Stomach smooth muscle (tissue), 2 donors: ENCODE measurements around the gene BPIFB2.

Source experiments
- H3K27ac ChIP-seq: one replicate; pipeline ENCODE4 v1.7.0; 2013; ENCODE audit warnings: mild to moderate bottlenecking, low read length, inconsistent platforms
- H3K27me3 ChIP-seq, 2 donors: one replicate each; pipeline ENCODE4 v1.7.0; 2013; ENCODE audit warnings: low read length in 2 of 2; ENCODE audit not compliant: insufficient read depth in 2 of 2, control insufficient read depth in 1 of 2
- H3K36me3 ChIP-seq, 2 donors: one replicate each; pipeline ENCODE4 v1.7.0; 2013; ENCODE audit warnings: low read length in 2 of 2; ENCODE audit not compliant: control insufficient read depth in 2 of 2, insufficient read depth in 2 of 2
- H3K4me1 ChIP-seq: one replicate; pipeline ENCODE4 v1.7.0; 2013; ENCODE audit warnings: low read length; ENCODE audit not compliant: control insufficient read depth, insufficient read depth
- H3K4me3 ChIP-seq, 2 donors: one replicate each; pipeline ENCODE4 v1.7.0; 2013; ENCODE audit warnings: low read length in 2 of 2
- H3K9ac ChIP-seq, 2 donors: one replicate each; pipeline ENCODE4 v1.7.0; 2013; ENCODE audit warnings: low read length in 2 of 2, mild to moderate bottlenecking in 1 of 2
- H3K9me3 ChIP-seq, 2 donors: one replicate each; pipeline ENCODE4 v1.7.0; 2013; ENCODE audit warnings: low read length in 2 of 2; ENCODE audit not compliant: control insufficient read depth in 2 of 2
- donor health status: healthy.
- donor health status: Pancreatic carcinoma.

The BPIFB2 gene

GRCh38 chr20:33019465-33020277, 12.2 kb downstream of the BPIFB2 start:
- Histone ChIP-seq H3K9ac (no peak overlapping the region), H3K4me3 (no peak overlapping the region), H3K27me3 (peaks cover 0 to 5% of the 10 kb centered on the region in 2 donors), H3K4me1 (no peaks in the 10 kb centered on the region), H3K27ac (no peak overlapping the region), H3K36me3 (no peaks in the 10 kb centered on the region), H3K9me3 (no peaks in the 10 kb centered on the region)

DNA sequence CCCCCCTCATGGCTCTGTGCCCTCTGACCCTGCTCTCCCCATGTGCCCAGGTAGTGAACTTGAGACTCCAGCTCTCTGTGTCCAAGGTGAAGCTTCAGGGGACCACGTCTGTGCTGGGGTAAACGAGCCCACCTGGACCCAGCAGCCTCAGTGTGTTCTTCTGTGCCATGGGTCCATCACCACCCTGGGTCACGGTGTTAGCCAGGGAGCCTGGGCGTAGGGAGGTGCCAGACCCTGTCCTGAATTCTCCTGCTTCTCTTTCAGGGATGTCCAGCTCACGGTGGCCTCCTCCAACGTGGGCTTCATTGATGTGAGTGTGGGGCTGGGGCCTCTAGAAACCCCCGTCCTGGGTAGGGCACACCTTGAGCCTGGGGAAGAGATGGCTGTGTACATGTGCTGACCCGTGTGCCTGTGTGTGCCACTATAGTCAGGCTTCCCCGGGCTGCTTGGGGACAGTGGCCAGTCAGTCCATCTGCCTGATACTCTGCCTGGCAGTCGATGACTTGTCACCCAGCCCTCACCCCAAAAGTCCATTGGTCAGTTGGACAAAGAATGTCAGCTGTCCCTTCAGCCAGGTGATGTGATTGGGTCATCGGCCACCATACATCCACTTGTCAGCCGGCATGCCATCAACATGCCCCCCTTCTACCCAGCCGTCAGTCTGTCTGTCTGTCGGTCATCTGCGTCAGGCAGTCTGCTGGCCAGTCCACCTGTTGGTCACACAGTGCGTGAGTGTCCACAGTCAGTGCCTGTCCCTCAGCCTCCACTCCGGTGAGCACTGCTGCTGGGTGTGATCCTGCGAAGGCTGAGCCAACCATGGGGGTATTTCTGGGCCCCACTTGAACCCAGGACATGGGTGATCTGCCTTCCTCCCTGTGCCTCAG, 13.0 kb downstream of the BPIFB2 start:
- Histone ChIP-seq H3K27me3 (peaks cover 0 to 3% of the 10 kb centered on the region in 2 donors), H3K9me3 (no peaks in the 10 kb centered on the region), H3K36me3 (no peaks in the 10 kb centered on the region), H3K27ac (no peak overlapping the region), H3K4me3 (no peak overlapping the region), H3K4me1 (no peaks in the 10 kb centered on the region), H3K9ac (no peak overlapping the region)

GRCh38 chr20:33021879-33022278, 14.4 kb downstream of the BPIFB2 start:
- Histone ChIP-seq H3K9ac (no peak overlapping the region), H3K9me3 (no peaks in the 10 kb centered on the region), H3K27me3 (no peaks in the 10 kb centered on the region), H3K4me3 (no peak overlapping the region), H3K36me3 (no peaks in the 10 kb centered on the region), H3K27ac (no peak overlapping the region), H3K4me1 (no peaks in the 10 kb centered on the region)

- no peaks in the 10 kb centered on the region for H3K27me3 ChIP-seq
- no peak overlapping the region for H3K9ac ChIP-seq
- H3K27ac ChIP-seq: no peak overlapping the region
- no peak overlapping the region for H3K4me3 ChIP-seq
- no peaks in the 10 kb centered on the region for H3K4me1 ChIP-seq
- no peaks in the 10 kb centered on the region for H3K36me3 ChIP-seq
- no peaks in the 10 kb centered on the region for H3K9me3 ChIP-seq
Observed at GRCh38 chr20:33022289-33022688, 14.8 kb downstream of the BPIFB2 start.

DNA sequence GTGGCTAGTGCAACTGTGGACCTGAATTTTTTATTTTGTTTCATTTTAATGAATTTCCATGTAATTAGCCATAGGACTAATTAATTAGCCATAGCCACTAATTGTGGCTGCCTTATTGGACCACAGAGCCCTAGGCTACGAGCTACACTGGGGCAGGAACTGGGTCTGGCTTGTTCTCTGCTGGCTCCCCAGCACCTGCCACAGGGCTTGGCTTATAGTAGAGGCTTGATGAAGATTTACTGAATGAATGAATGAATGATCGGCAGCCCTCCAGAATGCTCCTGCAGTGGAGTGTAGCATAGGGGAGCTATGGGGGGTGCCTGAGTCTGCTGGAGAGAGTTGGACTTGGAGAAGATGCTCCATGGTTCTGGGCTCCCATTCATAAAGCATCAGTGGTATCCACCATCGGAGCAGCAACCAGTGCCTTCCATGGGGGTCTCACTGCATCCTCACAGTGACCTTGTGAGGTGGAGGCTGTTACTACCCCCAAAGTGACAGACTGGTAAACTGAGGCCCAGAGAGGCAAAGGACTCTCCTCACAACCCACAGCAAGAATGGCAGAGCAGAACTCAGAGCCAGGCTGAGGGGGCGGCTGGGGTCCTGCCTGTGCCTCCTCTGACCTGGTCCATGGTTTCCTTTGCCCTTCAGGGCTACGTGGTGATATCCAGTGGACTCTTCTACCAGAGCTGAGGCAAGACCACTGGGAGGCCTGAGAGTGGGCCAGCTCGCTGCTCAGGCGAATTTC, 15.4 kb downstream of the BPIFB2 start:
- no peaks in the 10 kb centered on the region for H3K27me3 ChIP-seq
- no peak overlapping the region for H3K27ac ChIP-seq
- no peak overlapping the region for H3K4me3 ChIP-seq
- H3K9ac ChIP-seq: no peak overlapping the region
- no peaks in the 10 kb centered on the region for H3K36me3 ChIP-seq
- H3K4me1 ChIP-seq: no peaks in the 10 kb centered on the region
- no peaks in the 10 kb centered on the region for H3K9me3 ChIP-seq

DNA sequence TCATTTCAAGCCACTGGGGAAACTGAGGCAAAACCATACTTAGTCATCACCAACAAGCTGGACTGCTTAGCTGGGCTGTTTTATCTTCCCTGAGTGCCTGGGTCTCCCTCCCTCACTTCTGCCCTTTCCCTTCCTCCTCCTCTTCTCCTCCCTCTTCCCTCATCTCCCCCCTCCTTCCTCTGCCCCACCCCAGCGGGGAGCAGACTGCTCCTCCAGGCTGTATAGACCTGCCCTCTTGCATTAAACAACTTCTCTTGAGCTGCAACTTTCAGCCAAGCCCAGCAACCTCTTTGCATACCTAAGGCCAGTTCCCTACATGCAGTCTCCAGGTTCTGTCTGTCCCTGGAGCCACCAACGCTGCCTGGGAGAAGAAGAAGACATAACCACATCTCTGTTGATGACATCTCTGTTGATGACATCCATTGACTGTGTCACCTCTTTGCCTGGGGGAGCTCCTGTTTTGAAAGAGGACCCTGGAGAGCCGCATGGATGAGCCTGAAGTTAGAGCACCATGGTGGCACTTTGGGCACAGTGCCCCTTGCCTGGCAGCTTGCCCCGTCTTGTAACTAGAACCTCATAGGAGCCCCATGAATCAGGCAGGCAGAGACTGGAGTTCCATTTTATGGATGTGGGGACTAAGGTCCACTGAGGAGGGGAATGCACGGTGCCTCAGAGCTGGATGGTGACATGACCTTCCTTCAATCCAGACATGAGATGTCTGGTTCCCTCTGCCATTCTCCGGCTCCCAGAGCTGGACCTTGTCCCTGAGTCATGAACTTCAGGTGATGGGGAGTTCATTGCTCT, 16.1 kb downstream of the BPIFB2 start:
- H3K9ac ChIP-seq: no peak overlapping the region
- no peaks in the 10 kb centered on the region for H3K4me1 ChIP-seq
- no peak overlapping the region for H3K4me3 ChIP-seq
- no peak overlapping the region for H3K27ac ChIP-seq
- H3K9me3 ChIP-seq: no peaks in the 10 kb centered on the region
- no peaks in the 10 kb centered on the region for H3K27me3 ChIP-seq
- no peaks in the 10 kb centered on the region for H3K36me3 ChIP-seq

GRCh38 chr20:33024243-33024560, 16.7 kb downstream of the BPIFB2 start:
- Histone ChIP-seq H3K36me3 (no peaks in the 10 kb centered on the region), H3K27me3 (no peaks in the 10 kb centered on the region), H3K4me1 (no peaks in the 10 kb centered on the region), H3K4me3 (no peak overlapping the region), H3K27ac (no peak overlapping the region), H3K9ac (no peak overlapping the region), H3K9me3 (no peaks in the 10 kb centered on the region)

- no peak overlapping the region for H3K4me3 ChIP-seq
- H3K36me3 ChIP-seq: no peaks in the 10 kb centered on the region
- no peaks in the 10 kb centered on the region for H3K27me3 ChIP-seq
- no peaks in the 10 kb centered on the region for H3K4me1 ChIP-seq
- H3K27ac ChIP-seq: no peak overlapping the region
- H3K9ac ChIP-seq: no peak overlapping the region
- no peaks in the 10 kb centered on the region for H3K9me3 ChIP-seq
Observed at GRCh38 chr20:33024609-33025317, 17.3 kb downstream of the BPIFB2 start.

GRCh38 chr20:33025318-33025876, 17.9 kb downstream of the BPIFB2 start:
- no peak overlapping the region for H3K9ac ChIP-seq
- no peaks in the 10 kb centered on the region for H3K36me3 ChIP-seq
- no peak overlapping the region for H3K4me3 ChIP-seq
- no peaks in the 10 kb centered on the region for H3K9me3 ChIP-seq
- H3K27ac ChIP-seq: no peak overlapping the region
- no peaks in the 10 kb centered on the region for H3K4me1 ChIP-seq
- H3K27me3 ChIP-seq: no peaks in the 10 kb centered on the region
